Mesendoderm (in vitro differentiated cells): ENCODE measurements around the gene ZNF879.

Experiments used
- DNase-seq: peaks from one replicate; pipeline ENCODE4 v3.0.0; 2013
- H2AK5ac ChIP-seq: 2 replicates; pipeline ENCODE4 v1.6.1; 2013; ENCODE audit warnings: low read length, inconsistent platforms
- H2BK120ac ChIP-seq: 2 replicates; pipeline ENCODE4 v1.6.1; 2013; ENCODE audit warnings: low read depth, mild to moderate bottlenecking, low read length, moderate library complexity, mixed read lengths
- H2BK15ac ChIP-seq: replicated peaks from 2 replicates; pipeline ENCODE4 v1.6.1; 2013; ENCODE audit warnings: low read depth, mild to moderate bottlenecking, moderate library complexity
- H2BK5ac ChIP-seq: 2 replicates; pipeline ENCODE4 v1.6.1; 2013; ENCODE audit warnings: low read length, inconsistent platforms
- H3K18ac ChIP-seq: 2 replicates; pipeline ENCODE4 v1.6.1; 2013; ENCODE audit warnings: mild to moderate bottlenecking, low read length, mixed read lengths
- H3K23ac ChIP-seq: one replicate; pipeline ENCODE4 v1.6.1; 2013; ENCODE audit warnings: low read length
- H3K27ac ChIP-seq: 2 replicates; pipeline ENCODE4 v1.5.1; 2013; ENCODE audit warnings: low read depth, mild to moderate bottlenecking, inconsistent platforms, low read length, moderate library complexity
- H3K27me3 ChIP-seq: 2 replicates; pipeline ENCODE4 v1.6.1; 2013; ENCODE audit warnings: low read length, control low read depth, mild to moderate bottlenecking, inconsistent platforms; ENCODE audit not compliant: insufficient read depth, poor library complexity
- H3K36me3 ChIP-seq: 2 replicates; pipeline ENCODE4 v1.6.1; 2013; ENCODE audit warnings: low read length, inconsistent platforms; ENCODE audit not compliant: control insufficient read depth, insufficient read depth
- H3K4ac ChIP-seq: one replicate; pipeline ENCODE4 v1.6.1; 2013; ENCODE audit warnings: low read depth, mild to moderate bottlenecking, low read length, moderate library complexity
- H3K4me1 ChIP-seq: 2 replicates; pipeline ENCODE4 v1.6.1; 2013; ENCODE audit warnings: low read depth, low read length, inconsistent platforms; ENCODE audit not compliant: control insufficient read depth
- H3K4me2 ChIP-seq: 2 replicates; pipeline ENCODE4 v1.6.1; 2013; ENCODE audit warnings: low read length
- H3K4me3 ChIP-seq: 2 replicates; pipeline ENCODE4 v1.5.1; 2013; ENCODE audit warnings: mild to moderate bottlenecking, low read length
- H3K56ac ChIP-seq: one replicate; pipeline ENCODE4 v1.6.1; 2013; ENCODE audit warnings: low read length
- H3K79me1 ChIP-seq: 2 replicates; pipeline ENCODE4 v1.6.1; 2013; ENCODE audit warnings: low read length, inconsistent platforms
- H3K79me2 ChIP-seq: 2 replicates; pipeline ENCODE4 v1.6.1; 2013; ENCODE audit warnings: mild to moderate bottlenecking, low read length; ENCODE audit not compliant: control insufficient read depth, insufficient read depth
- H3K9ac ChIP-seq: 2 replicates; pipeline ENCODE4 v1.6.1; 2013; ENCODE audit warnings: low read length, inconsistent platforms
- H4K5ac ChIP-seq: one replicate; pipeline ENCODE4 v1.6.1; 2013; ENCODE audit warnings: low read length
- H4K8ac ChIP-seq: one replicate; pipeline ENCODE4 v1.6.1; 2013; ENCODE audit warnings: low read depth, mild to moderate bottlenecking, control low read depth, low read length, moderate library complexity
- WGBS: extraction: QIAGEN DNeasy Blood & Tissue Kit; methylation state at CpG from one replicate; pipeline ENCODE4 v1.1.7; 2013; ENCODE audit warnings: low lambda C conversion rate, missing lambda C conversion rate; ENCODE audit not compliant: insufficient coverage; ENCODE audit errors: extremely low coverage; 5-methylcytosine and 5-hydroxymethylcytosine counted together

Gene ZNF879

GRCh38 chr5:178986326-178986960, 37.2 kb upstream of the ZNF879 start:
- Histone ChIP-seq H2BK5ac (no peak overlapping the region), H4K8ac (no peak overlapping the region), H2BK120ac (no peak overlapping the region), H2AK5ac (no peak overlapping the region), H3K18ac (no peak overlapping the region), H3K36me3 (no peaks in the 10 kb centered on the region), H3K56ac (no peak overlapping the region), H3K4ac (no peak overlapping the region), H3K27me3 (no peaks in the 10 kb centered on the region), H3K4me2 (no peak overlapping the region), H3K4me3 (no peak overlapping the region), H3K9ac (no peak overlapping the region), H3K27ac (no peak overlapping the region), H3K79me2 (no peaks in the 10 kb centered on the region), H3K4me1 (no peaks in the 10 kb centered on the region), H4K5ac (no peak overlapping the region), H3K79me1 (no peaks in the 10 kb centered on the region), H2BK15ac (no peak overlapping the region), H3K23ac (no peak overlapping the region)
- WGBS = no CpG with 5 or more reads among the region's 43 CpGs
- DNase-seq = no peak

GRCh38 chr5:178988436-178989220, 35.0 kb upstream of the ZNF879 start:
- H3K23ac ChIP-seq = no peak overlapping the region
- no peak overlapping the region for H3K9ac ChIP-seq
- no peak overlapping the region for H3K27ac ChIP-seq
- DNase-seq = no peak
- H3K36me3 ChIP-seq = no peaks in the 10 kb centered on the region
- H3K79me2 ChIP-seq = no peaks in the 10 kb centered on the region
- no peaks in the 10 kb centered on the region for H3K79me1 ChIP-seq
- no peak overlapping the region for H2AK5ac ChIP-seq
- no peak overlapping the region for H4K8ac ChIP-seq
- no peak overlapping the region for H3K4me2 ChIP-seq
- no peak overlapping the region for H3K56ac ChIP-seq
- H3K27me3 ChIP-seq = peaks cover 2% of the 10 kb centered on the region
- H3K4ac ChIP-seq = no peak overlapping the region
- no peak overlapping the region for H3K4me3 ChIP-seq
- WGBS = no CpG with 5 or more reads among the region's 27 CpGs
- H2BK15ac ChIP-seq = no peak overlapping the region
- no peak overlapping the region for H2BK5ac ChIP-seq
- H3K4me1 ChIP-seq = no peaks in the 10 kb centered on the region
- H4K5ac ChIP-seq = no peak overlapping the region
- H2BK120ac ChIP-seq = no peak overlapping the region
- no peak overlapping the region for H3K18ac ChIP-seq

- Histone ChIP-seq H2BK120ac (no peak overlapping the region), H3K18ac (no peak overlapping the region), H3K79me2 (no peaks in the 10 kb centered on the region), H4K8ac (no peak overlapping the region), H3K27ac (no peak overlapping the region), H4K5ac (no peak overlapping the region), H3K23ac (no peak overlapping the region), H2BK5ac (no peak overlapping the region), H3K4me1 (no peaks in the 10 kb centered on the region), H3K56ac (no peak overlapping the region), H3K4me2 (no peak overlapping the region), H2BK15ac (no peak overlapping the region), H3K27me3 (peaks cover 9% of the 10 kb centered on the region), H3K4ac (no peak overlapping the region), H3K9ac (no peak overlapping the region), H3K4me3 (no peak overlapping the region), H3K79me1 (no peaks in the 10 kb centered on the region), H3K36me3 (no peaks in the 10 kb centered on the region), H2AK5ac (no peak overlapping the region)
- no CpG with 5 or more reads among the region's 7 CpGs for WGBS
- no peak for DNase-seq
Observed at GRCh38 chr5:178989311-178989710, 34.3 kb upstream of the ZNF879 start.

- no peak overlapping the region for H3K18ac ChIP-seq
- H3K27ac ChIP-seq = no peak overlapping the region
- WGBS = no CpG with 5 or more reads among the region's 12 CpGs
- no peak overlapping the region for H3K4me3 ChIP-seq
- no peaks in the 10 kb centered on the region for H3K79me1 ChIP-seq
- H3K4me2 ChIP-seq = no peak overlapping the region
- no peak for DNase-seq
- no peak overlapping the region for H3K23ac ChIP-seq
- no peak overlapping the region for H2AK5ac ChIP-seq
- H2BK5ac ChIP-seq = no peak overlapping the region
- H3K79me2 ChIP-seq = no peaks in the 10 kb centered on the region
- peaks cover 17% of the 10 kb centered on the region for H3K27me3 ChIP-seq
- H3K9ac ChIP-seq = no peak overlapping the region
- no peak overlapping the region for H4K5ac ChIP-seq
- H3K56ac ChIP-seq = no peak overlapping the region
- no peak overlapping the region for H2BK15ac ChIP-seq
- H3K4ac ChIP-seq = no peak overlapping the region
- H3K4me1 ChIP-seq = no peaks in the 10 kb centered on the region
- no peak overlapping the region for H2BK120ac ChIP-seq
- no peaks in the 10 kb centered on the region for H3K36me3 ChIP-seq
- H4K8ac ChIP-seq = no peak overlapping the region
Observed at GRCh38 chr5:178990491-178990890, 33.1 kb upstream of the ZNF879 start.

- Histone ChIP-seq H4K5ac (no peak overlapping the region), H2AK5ac (no peak overlapping the region), H2BK120ac (no peak overlapping the region), H3K79me2 (no peaks in the 10 kb centered on the region), H3K56ac (no peak overlapping the region), H3K9ac (no peak overlapping the region), H3K18ac (no peak overlapping the region), H2BK5ac (no peak overlapping the region), H3K4me1 (no peaks in the 10 kb centered on the region), H3K79me1 (no peaks in the 10 kb centered on the region), H3K4me3 (no peak overlapping the region), H4K8ac (no peak overlapping the region), H2BK15ac (no peak overlapping the region), H3K36me3 (no peaks in the 10 kb centered on the region), H3K4ac (no peak overlapping the region), H3K4me2 (no peak overlapping the region), H3K27ac (no peak overlapping the region), H3K23ac (no peak overlapping the region), H3K27me3 (peaks cover 22% of the 10 kb centered on the region)
- WGBS = no CpG with 5 or more reads among the region's 28 CpGs
- DNase-seq = no peak
Observed at GRCh38 chr5:178991190-178992145, 32.1 kb upstream of the ZNF879 start.
